ENCODE data around the gene HES6.

GRCh38 chr2:238239863-238240756 is at the start of gene HES6:
- TF ChIP-seq ZBTB17 (tag by site-specific recombination; IDR thresholded peaks at IDR 0.05) (no peak), ZBTB49 (tag by site-specific recombination; IDR thresholded peaks at IDR 0.05; ENCODE audit: low read depth) (no peak), ZNF19 (tag by site-specific recombination; IDR thresholded peaks at IDR 0.05; ENCODE audit: low read depth) (no peak), CTCF (tag by site-specific recombination; IDR thresholded peaks at IDR 0.05) (no peak), ZNF768 (tag by site-specific recombination; IDR thresholded peaks at IDR 0.05) (no peak), PRDM10 (tag by site-specific recombination; IDR thresholded peaks at IDR 0.05) (peak; percentile 61), ZNF580 (tag by site-specific recombination; IDR thresholded peaks at IDR 0.05) (no peak), ZBTB11 (tag by site-specific recombination; conservative IDR thresholded peaks at IDR 0.05; ENCODE audit: low read depth) (0 out of 2 replicates have a peak, but pooled peaks have one; percentile 17), ZNF629 (tag by site-specific recombination; IDR thresholded peaks at IDR 0.05) (no peak), ZNF639 (tag by site-specific recombination; IDR thresholded peaks at IDR 0.05) (no peak)
